BLaER1 treated with 17β-estradiol and CSF1 and Interleukin-3, amounts not matched to agents 10 nM and 100 nM (cell line): ENCODE data around the gene DNAJB1.

Experiments used
- H3K27ac ChIP-seq, 11 experiments: shearing (Covaris generic); formaldehyde crosslinking; 2 replicates each; pipeline ENCODE4 v1.8.1; 2022
- H3K27me3 ChIP-seq, 11 experiments: shearing (Covaris generic); formaldehyde crosslinking; 2 replicates each; pipeline ENCODE4 v1.8.1; 2022
- H3K36me3 ChIP-seq, 11 experiments: shearing (Covaris generic); formaldehyde crosslinking; 2 replicates each; pipeline ENCODE4 v1.8.1; 2022
- H3K4me1 ChIP-seq, 10 experiments: shearing (Covaris generic); formaldehyde crosslinking; 2 replicates each; pipeline ENCODE4 v1.8.1; 2022
- H3K4me2 ChIP-seq, 11 experiments: shearing (Covaris generic); formaldehyde crosslinking; 2 replicates each; pipeline ENCODE4 v1.8.1; 2022
- H3K4me3 ChIP-seq, 10 experiments: shearing (Covaris generic); formaldehyde crosslinking; 2 replicates each; pipeline ENCODE4 v1.8.1; 2022
- H3K9ac ChIP-seq, 11 experiments: shearing (Covaris generic); formaldehyde crosslinking; 2 replicates each; pipeline ENCODE4 v1.8.1; 2022
- H3K9me3 ChIP-seq, 11 experiments: shearing (Covaris generic); formaldehyde crosslinking; replicated peaks in 1 of 11; 2 replicates each; pipeline ENCODE4 v1.8.1; 2022
- H4K20me1 ChIP-seq, 11 experiments: shearing (Covaris generic); formaldehyde crosslinking; 2 replicates each; pipeline ENCODE4 v1.8.1; 2022
- Cebpa-rat ChIP-seq, 11 experiments: shearing (Covaris generic); IDR thresholded peaks; 2 replicates each; pipeline ENCODE4 v1.8.1; 2022

The DNAJB1 gene

DNA sequence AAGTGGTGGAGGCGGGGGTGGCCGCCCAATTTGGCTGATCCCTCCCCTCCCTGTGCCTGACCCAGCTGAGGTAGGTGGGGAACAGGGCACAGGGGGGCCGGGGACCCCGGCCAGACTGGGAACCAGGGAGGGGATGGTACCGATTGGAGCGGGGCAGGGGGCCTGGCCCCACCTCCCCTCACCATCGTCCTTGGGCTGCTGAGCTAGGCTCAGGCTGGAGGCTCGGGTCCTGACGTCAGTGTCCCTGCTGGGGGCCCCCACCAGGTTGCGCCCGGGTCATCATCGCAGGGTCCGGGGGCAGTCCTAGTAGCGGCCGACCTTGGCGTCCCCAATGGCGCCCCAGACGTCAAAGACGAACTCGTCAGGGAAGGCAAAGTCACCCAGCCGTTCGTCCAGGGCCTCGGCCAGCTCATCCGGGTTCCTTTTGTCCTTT is 40.1 kb downstream of the DNAJB1 start:
- H3K4me1 ChIP-seq = peaks cover 58 to 74% (median 67%) of the 10 kb centered on the region in 10 experiments
- H3K9me3 ChIP-seq = no peaks in the 10 kb centered on the region
- H3K4me2 ChIP-seq = peak overlapping the region in 5 of 11 experiments; percentile 5 to 79 (median 7); a peak in 4 of 22 replicates
- H3K9ac ChIP-seq = peak overlapping the region in 1 of 11 experiments; percentile 21; a peak in 2 of 22 replicates
- peaks cover 0 to 68% (median 0%) of the 10 kb centered on the region in 11 experiments; a peak in 8 of 22 replicates for H4K20me1 ChIP-seq
- H3K4me3 ChIP-seq = no peak overlapping the region; a peak in 1 of 20 replicates
- TF ChIP-seq Cebpa-rat (IDR thresholded peaks at IDR 0.05) = no peak
- H3K27me3 ChIP-seq = peaks cover 7 to 19% (median 16%) of the 10 kb centered on the region in 11 experiments
- no peak overlapping the region; a peak in 1 of 22 replicates for H3K27ac ChIP-seq
- H3K36me3 ChIP-seq = peaks cover 7 to 48% (median 21%) of the 10 kb centered on the region in 11 experiments; a peak in 19 of 22 replicates

DNA sequence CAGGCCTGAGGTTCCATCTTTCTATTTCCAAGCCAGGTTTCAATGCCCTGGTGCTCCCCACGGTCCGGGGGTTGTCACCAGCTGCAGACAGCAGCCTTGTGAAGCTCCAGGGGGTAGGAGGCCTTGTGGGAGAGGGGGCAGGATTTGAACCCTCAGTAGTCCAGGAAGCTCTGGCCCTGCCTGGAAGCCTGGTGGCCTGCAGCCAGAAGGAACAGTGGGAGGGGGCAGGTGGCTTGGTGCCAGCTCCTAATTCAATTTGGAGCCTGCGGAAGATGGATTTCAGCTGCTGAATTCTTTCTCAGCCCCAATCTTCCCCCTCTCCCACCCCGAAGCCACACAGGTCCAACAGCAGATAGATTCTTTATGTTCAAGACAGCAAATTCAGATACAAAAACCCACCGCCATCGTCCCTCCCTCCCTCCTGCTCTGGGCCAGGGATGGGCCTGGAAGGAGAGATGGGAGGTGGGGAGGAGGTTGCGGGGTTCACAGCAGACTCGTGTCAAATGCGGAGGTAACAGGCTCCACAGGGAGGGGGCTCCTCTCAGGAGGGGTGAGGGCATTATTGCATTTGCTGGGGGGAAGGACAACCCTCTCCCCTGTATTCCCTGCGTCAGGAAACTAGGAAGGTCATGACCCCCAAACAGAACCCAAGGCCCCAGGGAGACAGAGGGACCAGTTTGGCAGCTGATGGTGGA is 40.6 kb downstream of the DNAJB1 start:
- Histone ChIP-seq H3K27ac (peak overlapping the region in 1 of 11 experiments; percentile 35; a peak in 1 of 22 replicates), H3K27me3 (peaks cover 12 to 25% (median 22%) of the 10 kb centered on the region in 11 experiments), H3K9ac (peak overlapping the region in 3 of 11 experiments; percentile 8 to 29 (median 21); a peak in 2 of 22 replicates), H3K4me1 (peaks cover 63 to 79% (median 73%) of the 10 kb centered on the region in 10 experiments), H3K4me2 (peak overlapping the region in 10 of 11 experiments; percentile 5 to 96 (median 91); a peak in 17 of 22 replicates), H3K36me3 (peaks cover 7 to 43% (median 21%) of the 10 kb centered on the region in 11 experiments; a peak in 19 of 22 replicates), H3K9me3 (no peaks in the 10 kb centered on the region), H3K4me3 (no peak overlapping the region; a peak in 1 of 20 replicates), H4K20me1 (peaks cover 0 to 71% (median 0%) of the 10 kb centered on the region in 11 experiments; a peak in 9 of 22 replicates)
- no peak for TF ChIP-seq Cebpa-rat (IDR thresholded peaks at IDR 0.05)

DNA sequence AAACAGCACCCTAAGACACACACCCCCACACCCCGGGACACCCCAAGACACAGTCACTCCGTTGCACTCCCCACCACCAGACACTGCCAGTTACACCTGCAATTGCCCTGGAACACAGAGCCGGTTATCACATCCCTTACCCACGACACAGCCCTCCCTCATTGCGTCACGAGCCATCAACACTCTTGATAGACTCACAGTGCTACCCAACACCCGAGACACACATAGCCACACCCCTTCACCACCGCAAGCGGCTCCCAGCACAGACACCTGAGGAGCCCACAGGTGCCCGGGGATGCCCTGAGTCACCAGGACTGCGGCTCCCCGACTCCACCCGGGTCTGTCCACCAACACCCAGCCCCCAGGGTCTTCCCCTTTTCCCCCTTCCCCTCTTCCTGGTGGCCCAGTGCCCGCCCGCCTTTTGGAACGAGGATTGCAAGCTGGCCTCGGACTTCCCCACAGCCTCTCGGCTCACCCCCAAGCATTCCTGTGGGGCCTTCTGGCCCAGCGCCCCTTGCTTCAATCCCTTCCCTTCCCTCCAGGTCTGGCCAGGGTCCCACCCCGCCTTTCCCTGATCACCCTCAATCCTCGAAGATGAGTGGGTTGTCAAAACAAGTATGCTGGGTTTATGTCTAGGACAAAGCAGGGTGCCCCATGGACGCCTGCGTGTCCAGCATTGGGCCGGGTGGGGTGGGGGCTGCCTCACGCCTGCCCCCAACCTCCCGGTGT is 41.4 kb downstream of the DNAJB1 start:
- peak overlapping the region; percentile 79 to 96 (median 92) for H3K4me2 ChIP-seq
- no peaks in the 10 kb centered on the region for H3K9me3 ChIP-seq
- H3K36me3 ChIP-seq = peaks cover 7 to 36% (median 17%) of the 10 kb centered on the region in 11 experiments; a peak in 19 of 22 replicates
- H3K27me3 ChIP-seq = peaks cover 16 to 29% (median 26%) of the 10 kb centered on the region in 11 experiments
- peak in 2 of 11 experiments; percentile 18 to 62; a peak in 3 of 22 replicates for TF ChIP-seq Cebpa-rat (IDR thresholded peaks at IDR 0.05)
- H4K20me1 ChIP-seq = peaks cover 0 to 71% (median 2%) of the 10 kb centered on the region in 11 experiments; a peak in 9 of 22 replicates
- H3K27ac ChIP-seq = peak overlapping the region in 6 of 11 experiments; percentile 30 to 70 (median 56); a peak in 8 of 22 replicates
- H3K4me3 ChIP-seq = no peak overlapping the region
- peaks cover 70 to 87% (median 80%) of the 10 kb centered on the region in 10 experiments for H3K4me1 ChIP-seq
- peak overlapping the region in 2 of 11 experiments; percentile 8 to 63; a peak in 1 of 22 replicates for H3K9ac ChIP-seq

DNA sequence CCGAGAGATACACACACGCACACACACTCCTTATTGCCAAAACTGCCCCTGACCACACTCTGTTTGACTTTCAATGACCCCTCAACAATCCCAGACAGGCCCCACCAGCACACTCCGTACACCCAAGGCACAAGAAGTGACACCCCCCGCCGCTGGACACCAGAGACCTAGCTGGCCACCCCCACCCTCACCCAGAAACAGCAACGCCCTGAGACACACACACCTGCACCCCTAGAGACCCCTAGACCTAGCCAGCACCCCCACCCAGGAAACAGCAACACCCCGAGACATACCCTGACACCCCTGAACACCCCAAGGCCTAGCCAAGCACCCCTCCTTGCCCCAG is 41.9 kb downstream of the DNAJB1 start:
- Histone ChIP-seq H3K4me1 (peaks cover 71 to 90% (median 82%) of the 10 kb centered on the region in 10 experiments), H3K9me3 (no peaks in the 10 kb centered on the region), H3K27me3 (peaks cover 16 to 29% (median 26%) of the 10 kb centered on the region in 11 experiments), H3K4me2 (peak overlapping the region; percentile 79 to 96 (median 92)), H3K4me3 (no peak overlapping the region), H4K20me1 (peaks cover 0 to 74% (median 5%) of the 10 kb centered on the region in 11 experiments; a peak in 7 of 22 replicates), H3K9ac (peak overlapping the region in 3 of 11 experiments; percentile 61 to 67 (median 63); a peak in 4 of 22 replicates), H3K27ac (peak overlapping the region in 7 of 11 experiments; percentile 30 to 70 (median 55); a peak in 10 of 22 replicates), H3K36me3 (peaks cover 10 to 36% (median 19%) of the 10 kb centered on the region in 11 experiments; a peak in 20 of 22 replicates)
- TF ChIP-seq Cebpa-rat (IDR thresholded peaks at IDR 0.05) = no peak

DNA sequence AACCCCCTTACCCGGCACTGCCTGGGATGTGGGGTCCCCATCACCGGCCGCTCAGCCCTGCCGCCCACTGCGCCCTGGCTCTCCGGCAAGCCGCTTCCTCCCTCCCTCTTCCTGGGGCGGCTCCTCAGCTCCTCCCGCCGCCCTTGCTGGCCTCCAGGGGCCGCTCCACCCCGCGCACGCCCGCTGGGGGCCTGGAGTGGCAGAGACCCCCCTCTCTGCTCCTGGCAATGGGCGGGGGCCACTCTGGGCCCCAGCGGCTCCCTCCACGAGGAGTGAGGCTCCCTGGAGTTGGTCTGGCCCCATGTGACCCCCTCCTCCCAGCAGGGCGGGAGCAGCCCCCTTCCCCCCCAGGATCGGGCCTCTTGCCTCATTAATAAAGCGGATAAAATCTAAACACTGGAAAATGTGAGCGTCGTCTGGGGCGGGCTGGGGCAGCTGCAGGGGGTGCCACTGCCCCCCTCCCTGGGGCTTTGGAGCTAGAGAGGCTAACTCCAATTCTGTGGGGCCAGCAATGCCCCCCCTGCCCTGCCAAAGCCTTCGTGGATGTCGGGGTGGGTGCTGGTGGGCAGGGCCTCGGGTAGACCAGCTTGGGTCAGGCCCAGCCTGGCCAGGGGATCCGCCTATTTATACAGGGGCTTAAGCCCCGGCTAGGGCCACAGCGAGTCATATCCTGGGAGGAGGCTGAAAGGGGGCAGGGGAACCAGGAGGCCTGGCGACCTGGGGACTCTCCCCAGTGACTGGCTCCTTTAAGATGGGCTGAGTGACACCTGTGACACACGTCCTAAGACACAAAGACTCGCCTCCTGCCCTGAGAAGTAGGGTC is 42.7 kb downstream of the DNAJB1 start, which contains the start of gene PTGER1:
Gene PTGER1, minus strand, starts transcription at position 104 of the 823 bp plus-strand sequence. CDS start 1,034 bp downstream, outside the sequence.
- Histone ChIP-seq H3K4me2 (peak within 1 kb of the TSS; percentile 79 to 96 (median 92)), H3K9me3 (no peaks in the 10 kb centered on the region), H3K36me3 (peaks cover 12 to 40% (median 28%) of the 10 kb centered on the region in 11 experiments; a peak in 21 of 22 replicates), H3K4me3 (peak within 1 kb of the TSS; percentile 39 to 66 (median 52)), H3K9ac (peak within 1 kb of the TSS; percentile 26 to 70 (median 63); a peak in 20 of 22 replicates), H3K27ac (peak within 1 kb of the TSS in 10 of 11 experiments; percentile 22 to 70 (median 55); a peak in 21 of 22 replicates), H3K4me1 (peaks cover 66 to 82% (median 75%) of the 10 kb centered on the region in 10 experiments), H3K27me3 (peaks cover 16 to 29% (median 26%) of the 10 kb centered on the region in 11 experiments), H4K20me1 (peaks cover 0 to 75% (median 5%) of the 10 kb centered on the region in 11 experiments; a peak in 8 of 22 replicates)
- TF ChIP-seq Cebpa-rat (IDR thresholded peaks at IDR 0.05) = no peak

DNA sequence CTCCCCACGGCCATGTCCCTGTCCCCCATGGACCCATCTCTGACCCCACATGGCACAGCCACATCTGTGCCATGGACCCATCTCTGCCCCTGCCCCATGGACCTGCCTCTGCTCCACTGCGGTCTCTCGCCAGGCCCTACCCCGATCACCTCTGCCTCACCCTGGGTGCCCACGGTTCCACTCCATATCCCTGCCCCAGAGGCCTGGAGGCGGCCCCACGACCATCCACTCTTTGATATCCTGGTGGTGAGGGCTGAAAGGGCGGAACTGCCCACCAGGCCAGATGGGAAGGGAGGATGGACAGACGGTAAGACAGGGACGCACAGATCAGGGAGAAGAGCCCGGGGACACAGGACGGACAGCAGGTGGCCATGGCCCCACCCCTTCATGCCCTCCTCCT is 43.4 kb downstream of the DNAJB1 start:
- Histone ChIP-seq H4K20me1 (peaks cover 0 to 75% (median 3%) of the 10 kb centered on the region in 11 experiments; a peak in 8 of 22 replicates), H3K27me3 (peaks cover 16 to 29% (median 26%) of the 10 kb centered on the region in 11 experiments), H3K36me3 (peaks cover 19 to 44% (median 33%) of the 10 kb centered on the region in 11 experiments), H3K9me3 (no peaks in the 10 kb centered on the region), H3K4me1 (peaks cover 60 to 76% (median 69%) of the 10 kb centered on the region in 10 experiments), H3K4me2 (peak overlapping the region; percentile 79 to 96 (median 92)), H3K4me3 (peak overlapping the region; percentile 39 to 66 (median 52)), H3K9ac (peak overlapping the region; percentile 26 to 70 (median 63); a peak in 20 of 22 replicates), H3K27ac (peak overlapping the region in 8 of 11 experiments; percentile 22 to 70 (median 56); a peak in 16 of 22 replicates)
- no peak for TF ChIP-seq Cebpa-rat (IDR thresholded peaks at IDR 0.05)

DNA sequence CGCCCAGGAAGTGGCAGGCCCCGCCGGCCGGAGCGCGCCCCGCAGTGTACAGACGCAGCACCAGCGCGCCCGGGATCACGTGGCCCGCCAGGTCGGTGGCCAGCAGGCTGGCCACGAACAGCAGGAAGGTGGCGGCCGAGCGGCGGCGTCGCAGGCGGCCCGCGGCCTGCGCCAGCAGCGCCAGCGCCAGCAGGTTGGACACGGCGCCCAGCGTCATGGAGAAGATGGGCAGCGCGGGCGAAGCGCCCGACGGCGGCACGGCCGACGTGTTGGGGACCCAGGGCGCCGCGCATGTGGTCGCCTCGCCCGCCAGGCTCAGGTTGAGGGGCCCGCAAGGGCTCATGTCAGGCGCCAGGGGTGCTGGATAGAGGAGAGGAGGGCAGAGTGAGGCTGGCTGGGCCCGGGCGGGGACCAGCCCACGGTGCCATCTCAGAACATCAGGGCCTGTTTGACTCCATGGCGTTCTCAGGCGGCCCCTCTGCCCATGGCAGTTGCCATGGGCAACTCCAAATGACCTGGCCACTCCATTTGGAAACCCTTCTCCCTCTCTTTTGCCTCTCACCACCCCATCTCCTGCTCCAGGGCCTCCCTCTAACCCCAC is 44.1 kb downstream of the DNAJB1 start:
- Histone ChIP-seq H3K9ac (peak overlapping the region in 2 of 11 experiments; percentile 63 to 67; a peak in 2 of 22 replicates), H3K27ac (no peak overlapping the region), H3K4me2 (peak overlapping the region; percentile 83 to 96 (median 92)), H3K36me3 (peaks cover 26 to 44% (median 38%) of the 10 kb centered on the region in 11 experiments), H4K20me1 (peaks cover 0 to 76% (median 0%) of the 10 kb centered on the region in 11 experiments; a peak in 7 of 22 replicates), H3K4me3 (peak overlapping the region in 2 of 10 experiments; percentile 59 to 66; a peak in 2 of 20 replicates), H3K9me3 (no peaks in the 10 kb centered on the region), H3K27me3 (peaks cover 16 to 29% (median 26%) of the 10 kb centered on the region in 11 experiments), H3K4me1 (peaks cover 56 to 70% (median 64%) of the 10 kb centered on the region in 10 experiments)
- no peak for TF ChIP-seq Cebpa-rat (IDR thresholded peaks at IDR 0.05)
